Fibroblast of skin of right biceps (primary cell): Measurements from ENCODE around the gene AGMO.
A peak's percentile ranks its signal among the peaks of the same experiment; 100 is the strongest.

Experiments
- DNase-seq: peaks from one replicate; pipeline ENCODE4 v3.0.0-alpha.2; 2013

Gene AGMO

GRCh38 chr7:15452670-15453069 is 109.1 kb downstream of the AGMO start:
- no peak for DNase-seq

DNA sequence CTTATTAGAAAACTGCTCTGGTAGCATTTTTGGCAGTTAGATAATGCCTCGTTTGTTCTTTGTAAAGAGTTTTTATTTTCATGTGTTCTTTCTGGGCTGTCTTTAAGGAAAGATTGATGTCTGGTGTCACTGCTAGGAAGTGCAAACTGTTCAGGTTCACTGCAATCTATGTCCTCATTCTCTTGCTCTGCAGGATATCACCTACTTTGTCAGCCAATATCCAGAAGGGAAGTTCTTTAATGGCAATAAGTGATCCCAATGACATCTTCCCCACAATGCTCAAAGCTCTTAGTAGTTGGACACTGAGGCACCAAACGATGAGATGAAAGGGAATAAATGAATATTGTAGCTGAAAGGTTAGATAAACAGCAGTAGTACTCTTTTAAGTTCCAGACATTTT is 115.1 kb downstream of the AGMO start:
- DNase-seq: no peak

GRCh38 chr7:15446280-15446679 is 115.5 kb downstream of the AGMO start:
- no peak for DNase-seq

DNA sequence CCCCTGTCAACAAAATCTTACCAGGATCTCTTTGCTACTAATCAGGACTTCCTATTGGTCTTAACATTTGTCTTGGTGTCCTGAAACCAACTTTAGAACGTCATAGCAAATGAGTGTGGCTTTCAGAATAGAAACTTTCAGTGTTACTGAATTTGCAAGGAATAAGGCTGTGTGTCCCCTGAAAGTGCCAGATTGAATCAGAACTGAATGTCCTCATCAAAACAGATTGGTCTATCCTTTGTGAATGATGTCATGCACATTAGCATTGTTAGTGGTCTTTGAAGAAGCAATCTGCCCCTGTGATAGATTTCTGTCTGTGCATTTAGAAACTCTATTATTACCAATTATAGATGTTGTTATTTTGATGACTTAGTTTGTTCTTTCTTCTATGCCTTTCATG is 119.9 kb downstream of the AGMO start:
- DNase-seq: no peak

- DNase-seq: no peak
Measured at GRCh38 chr7:15440482-15440881, 121.3 kb downstream of the AGMO start.

GRCh38 chr7:15439853-15440252 is 122.0 kb downstream of the AGMO start:
- no peak for DNase-seq

- DNase-seq: no peak
Measured at GRCh38 chr7:15433151-15433550, 128.7 kb downstream of the AGMO start.

DNA sequence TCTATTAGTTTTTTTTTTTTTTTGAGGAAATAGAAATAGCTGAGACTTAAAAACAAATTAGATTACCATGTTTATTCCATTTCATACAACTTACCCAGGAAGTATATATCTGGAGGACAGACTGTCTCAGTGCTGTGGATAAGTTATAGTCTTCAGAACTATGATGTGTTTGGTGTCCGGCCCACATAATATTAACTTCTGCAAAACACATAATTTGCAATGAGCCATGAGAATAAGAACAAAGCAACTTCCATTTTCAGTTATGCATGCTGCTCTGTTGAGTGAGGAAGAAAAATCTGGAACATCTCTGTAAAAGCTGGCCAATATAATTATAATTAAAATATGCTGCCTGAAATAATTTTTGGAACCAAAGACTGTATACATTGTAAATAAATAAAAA is 130.9 kb downstream of the AGMO start:
- DNase-seq: no peak

- DNase-seq: no peak
Measured at GRCh38 chr7:15430191-15430590, 131.6 kb downstream of the AGMO start.

DNA sequence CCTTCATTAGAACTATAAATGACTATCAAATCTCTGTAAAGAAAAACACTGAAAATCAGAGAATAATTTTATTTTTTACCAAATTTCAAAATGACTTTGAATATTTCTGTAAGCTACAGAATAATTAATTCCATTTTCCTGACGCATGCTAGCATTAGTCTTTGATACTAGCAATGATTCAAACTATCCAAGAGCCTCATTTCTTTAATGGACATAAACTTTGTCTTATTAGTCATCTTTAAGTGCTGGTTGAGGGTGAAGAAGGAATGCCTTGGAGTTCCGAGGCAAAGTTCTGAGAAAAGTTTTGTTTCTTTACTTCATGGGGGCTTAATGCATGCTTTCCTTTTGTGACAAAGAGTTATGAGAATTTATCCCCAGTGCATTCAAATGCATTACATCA is 137.3 kb downstream of the AGMO start:
- peak; percentile 71 for DNase-seq

- DNase-seq: no peak
Measured at GRCh38 chr7:15419596-15419995, 142.2 kb downstream of the AGMO start.

GRCh38 chr7:15418264-15418663 is 143.6 kb downstream of the AGMO start:
- DNase-seq: no peak

DNA sequence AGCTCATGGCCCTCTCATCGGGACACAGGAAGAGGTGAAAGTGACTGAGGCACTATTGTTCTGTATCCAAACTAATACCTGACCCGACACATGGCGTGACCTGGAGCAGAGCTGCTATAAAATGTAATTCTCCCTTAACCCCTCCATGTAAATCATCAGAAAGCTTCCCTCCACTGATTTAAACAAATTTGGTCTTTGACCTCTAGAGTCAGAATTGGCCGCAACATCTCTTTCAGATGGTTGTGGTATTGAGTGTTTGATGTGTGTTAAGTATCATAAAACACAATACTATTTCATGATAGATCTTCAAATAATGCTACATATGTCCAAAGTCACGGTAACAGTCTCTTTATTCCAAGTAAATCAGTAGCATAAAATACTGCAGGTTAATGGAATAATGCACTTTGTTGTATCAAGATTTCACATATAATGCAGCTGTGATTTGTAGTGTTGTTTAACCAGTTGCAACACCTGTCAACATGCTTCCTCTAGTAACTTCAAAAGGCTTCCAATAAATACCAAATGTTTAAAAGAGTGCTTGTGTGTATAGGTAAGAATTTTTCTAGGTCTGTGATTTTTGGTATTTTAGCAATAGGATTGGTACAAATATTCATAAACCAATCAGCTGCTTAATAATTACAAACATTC is 144.3 kb downstream of the AGMO start:
- no peak for DNase-seq

- no peak for DNase-seq
Measured at GRCh38 chr7:15411019-15411418, 150.8 kb downstream of the AGMO start.

DNA sequence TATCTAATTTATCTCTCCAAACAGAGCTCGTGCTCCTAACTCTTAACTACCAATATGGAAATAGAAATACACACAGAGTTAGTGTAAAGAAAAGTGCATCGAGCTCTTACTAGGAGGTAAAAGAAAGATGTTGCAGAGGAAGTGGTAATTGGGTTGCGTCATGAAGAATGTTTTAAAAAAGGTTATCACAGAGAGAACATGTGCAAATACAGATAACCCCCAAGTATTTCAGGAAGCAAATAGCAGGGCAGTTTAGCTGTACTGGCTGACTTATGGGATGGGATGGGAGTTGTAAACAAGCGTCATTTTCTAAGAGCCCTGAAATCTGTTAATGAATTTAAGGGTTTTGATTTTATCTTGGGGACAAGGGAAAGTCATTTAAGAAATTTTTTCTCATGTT is 153.9 kb downstream of the AGMO start:
- no peak for DNase-seq

- no peak for DNase-seq
Measured at GRCh38 chr7:15403751-15404150, 158.1 kb downstream of the AGMO start.

- DNase-seq: no peak
Measured at GRCh38 chr7:15403315-15403714, 158.5 kb downstream of the AGMO start.

DNA sequence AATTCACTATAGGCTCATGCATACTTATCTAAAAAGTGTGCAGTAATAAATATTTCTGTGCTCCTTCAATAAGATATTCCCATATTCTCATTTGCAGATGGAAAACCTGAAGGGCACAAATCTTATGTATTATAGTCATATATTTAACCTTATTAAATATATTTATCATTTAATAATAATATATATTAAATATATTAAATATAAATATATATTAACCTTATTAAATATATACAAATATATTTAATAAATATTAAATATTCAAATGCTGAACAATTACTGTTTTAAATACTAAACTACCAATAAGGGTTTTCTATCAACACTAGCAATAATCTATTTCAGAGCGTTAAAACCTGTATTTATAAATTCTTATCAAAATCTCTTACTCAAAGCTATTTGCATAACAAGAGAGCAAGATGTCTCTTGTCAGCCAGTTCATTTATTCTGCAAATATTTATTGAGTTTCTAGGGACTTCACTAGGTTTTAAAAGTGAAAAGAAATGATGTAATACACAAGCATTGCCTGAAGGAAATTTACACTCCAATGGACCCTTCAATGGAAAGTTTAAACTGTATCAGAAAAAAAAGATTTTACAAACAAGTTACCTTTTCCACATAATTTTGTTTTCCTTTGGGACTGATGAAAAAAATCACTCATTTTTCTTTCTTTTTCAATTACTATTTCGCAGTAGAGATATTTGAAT is 159.2 kb downstream of the AGMO start:
- DNase-seq: no peak

- no peak for DNase-seq
Measured at GRCh38 chr7:15400440-15400839, 161.4 kb downstream of the AGMO start.

- DNase-seq: peak; percentile 23
Measured at GRCh38 chr7:15399441-15399840, 162.4 kb downstream of the AGMO start.

DNA sequence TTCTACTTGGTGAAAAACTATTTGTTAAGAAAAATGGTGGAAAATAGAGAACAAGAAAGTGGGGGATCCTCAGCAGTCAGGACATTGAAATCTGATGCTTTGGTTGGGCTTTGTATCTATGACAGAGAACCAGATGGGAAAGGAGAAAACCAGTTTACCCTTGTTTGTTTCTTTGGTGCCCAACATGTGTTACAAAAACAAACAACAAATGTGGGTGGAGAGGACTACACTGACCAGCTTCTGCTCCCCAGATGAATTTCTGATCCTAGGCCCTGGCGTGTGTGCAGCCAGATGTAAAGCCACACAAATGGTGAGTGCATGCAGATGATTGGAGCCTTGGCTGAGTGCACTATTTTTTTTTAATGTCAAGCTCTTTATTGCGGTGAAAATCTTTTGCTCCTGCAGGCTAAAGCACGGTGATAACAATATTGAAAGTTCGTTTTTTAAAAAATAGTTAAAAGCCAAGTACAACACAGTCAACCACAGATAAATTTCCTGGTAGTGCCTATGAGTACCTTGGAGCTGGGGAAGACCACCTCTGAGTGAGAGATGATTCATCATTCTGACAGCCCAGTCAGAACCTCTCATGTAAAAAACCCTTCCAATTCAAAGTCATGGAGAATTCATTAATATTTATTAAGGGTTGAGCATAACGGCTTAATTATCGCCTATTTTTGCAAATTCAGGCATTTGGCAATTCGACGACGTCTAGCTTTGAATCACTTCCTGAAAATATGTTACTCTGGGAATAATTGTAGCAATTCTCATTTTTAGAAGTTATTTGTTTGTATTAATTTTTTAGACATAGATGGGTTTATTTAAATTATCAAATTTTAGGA is 163.7 kb downstream of the AGMO start:
- peak; percentile 23 for DNase-seq

GRCh38 chr7:15397159-15397550 is 164.7 kb downstream of the AGMO start:
- DNase-seq: no peak

GRCh38 chr7:15396210-15397158 is 165.3 kb downstream of the AGMO start:
- no peak for DNase-seq
